ENCODE results near the gene SEMA4A. TPM values are rescaled to one million over a fixed set of nuclear protein-coding genes. Genes with fewer than 3 reads are reported as not detected.

SEMA4A gene
- total and polyA plus RNA-seq, 4 donors, result 22.7 to 54.9 (median 36.9) TPM

DNA sequence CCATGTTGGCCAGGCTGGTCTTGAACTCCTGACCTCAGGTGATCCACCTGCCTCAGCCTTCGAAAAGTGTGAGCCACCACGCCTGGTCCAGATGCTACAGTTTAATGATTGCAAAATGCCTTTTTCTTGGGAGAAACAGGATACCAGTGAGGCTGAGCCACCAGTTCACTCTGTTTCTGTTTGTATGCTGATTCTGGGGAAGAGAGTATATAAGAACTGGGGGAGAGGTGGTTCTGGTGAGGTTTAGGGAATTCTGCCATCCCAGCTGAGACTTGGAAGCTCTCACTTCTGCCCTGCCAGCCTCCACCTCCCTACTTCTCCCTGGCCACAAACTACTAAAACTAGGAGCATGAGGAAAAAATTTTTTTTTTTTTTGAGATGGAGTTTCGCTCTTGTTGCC lies 51.3 kb downstream of the SEMA4A start:
- Histone ChIP-seq H3K4me3 (no peak overlapping the region), H3K4me1 (ENCODE audit: control insufficient read depth in 5 of 5, insufficient read depth in 5 of 5, low read length in 5 of 5) (peaks cover 0 to 6% (median 0%) of the 10 kb centered on the region in 5 donors), H3K27me3 (ENCODE audit: control insufficient read depth in 3 of 3, insufficient read depth in 3 of 3, low read length in 2 of 3) (no peaks in the 10 kb centered on the region), H3K9ac (ENCODE audit: insufficient read depth in 1 of 2, low read length in 2 of 2) (no peak overlapping the region), H3K27ac (ENCODE audit: low read depth in 1 of 2, low read length in 1 of 2) (no peak overlapping the region), H3K36me3 (ENCODE audit: control insufficient read depth in 4 of 4, insufficient read depth in 4 of 4, low read length in 4 of 4) (peaks cover 2 to 30% (median 7%) of the 10 kb centered on the region in 4 donors), H3K9me3 (ENCODE audit: control insufficient read depth in 4 of 4, insufficient read depth in 3 of 4, low read length in 3 of 4) (no peaks in the 10 kb centered on the region)
- WGBS, 2 donors, result 86 to 90% methylated on average over 3 of the region's 3 CpGs
- DNase-seq (no peak), ATAC-seq (ENCODE audit: insufficient read depth, low FRiP score) (no peak)
- TF ChIP-seq, protein P1, sequence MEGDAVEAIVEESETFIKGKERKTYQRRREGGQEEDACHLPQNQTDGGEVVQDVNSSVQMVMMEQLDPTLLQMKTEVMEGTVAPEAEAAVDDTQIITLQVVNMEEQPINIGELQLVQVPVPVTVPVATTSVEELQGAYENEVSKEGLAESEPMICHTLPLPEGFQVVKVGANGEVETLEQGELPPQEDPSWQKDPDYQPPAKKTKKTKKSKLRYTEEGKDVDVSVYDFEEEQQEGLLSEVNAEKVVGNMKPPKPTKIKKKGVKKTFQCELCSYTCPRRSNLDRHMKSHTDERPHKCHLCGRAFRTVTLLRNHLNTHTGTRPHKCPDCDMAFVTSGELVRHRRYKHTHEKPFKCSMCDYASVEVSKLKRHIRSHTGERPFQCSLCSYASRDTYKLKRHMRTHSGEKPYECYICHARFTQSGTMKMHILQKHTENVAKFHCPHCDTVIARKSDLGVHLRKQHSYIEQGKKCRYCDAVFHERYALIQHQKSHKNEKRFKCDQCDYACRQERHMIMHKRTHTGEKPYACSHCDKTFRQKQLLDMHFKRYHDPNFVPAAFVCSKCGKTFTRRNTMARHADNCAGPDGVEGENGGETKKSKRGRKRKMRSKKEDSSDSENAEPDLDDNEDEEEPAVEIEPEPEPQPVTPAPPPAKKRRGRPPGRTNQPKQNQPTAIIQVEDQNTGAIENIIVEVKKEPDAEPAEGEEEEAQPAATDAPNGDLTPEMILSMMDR (IDR thresholded peaks at IDR 0.05; ENCODE audit: control extremely low read depth, extremely low read depth), result no peak

DNA sequence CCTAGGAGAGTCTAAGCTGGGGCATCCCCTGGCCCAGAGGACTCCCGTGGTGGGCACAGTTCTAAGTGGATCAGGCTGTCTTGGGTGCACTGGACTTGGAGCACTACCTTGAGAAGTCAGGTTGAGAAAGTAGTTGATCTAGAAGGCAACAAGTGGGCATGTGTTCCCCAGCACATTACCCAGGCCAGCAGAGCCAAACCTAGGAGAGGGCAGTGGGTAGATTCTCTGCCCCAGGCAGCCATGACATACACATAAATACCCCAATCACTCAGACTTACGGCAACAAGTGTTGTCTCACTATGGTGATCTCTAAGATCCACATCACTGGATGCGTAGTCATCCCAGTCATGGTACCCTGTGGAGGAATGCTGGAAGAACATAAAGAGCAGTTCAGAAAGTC lies 57.9 kb downstream of the SEMA4A start:
- TF ChIP-seq, protein P1 (IDR thresholded peaks at IDR 0.05; ENCODE audit: control extremely low read depth, extremely low read depth), result no peak
- Histone ChIP-seq H3K27me3 (ENCODE audit: control insufficient read depth in 3 of 3, insufficient read depth in 3 of 3, low read length in 2 of 3) (no peaks in the 10 kb centered on the region), H3K36me3 (ENCODE audit: control insufficient read depth in 4 of 4, insufficient read depth in 4 of 4, low read length in 4 of 4) (peaks cover 0 to 24% (median 17%) of the 10 kb centered on the region in 4 donors)

DNA sequence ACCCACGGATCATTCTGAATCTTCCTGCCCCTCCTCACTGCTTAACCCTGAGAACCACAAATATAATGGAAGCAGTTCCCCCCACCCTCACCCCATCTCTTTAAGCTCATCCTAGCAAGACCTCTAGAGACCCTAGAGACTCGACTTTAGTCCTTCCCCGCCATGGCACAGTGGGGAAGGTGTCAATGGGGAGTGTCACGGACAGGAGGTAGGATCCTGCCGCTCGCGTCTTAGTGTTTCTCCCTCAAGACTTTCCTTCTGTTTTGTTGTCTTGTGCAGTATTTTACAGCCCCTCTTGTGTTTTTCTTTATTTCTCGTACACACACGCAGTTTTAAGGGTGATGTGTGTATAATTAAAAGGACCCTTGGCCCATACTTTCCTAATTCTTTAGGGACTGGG lies 58.7 kb downstream of the SEMA4A start:
- peaks cover 0 to 19% (median 14%) of the 10 kb centered on the region in 4 donors for H3K36me3 ChIP-seq (ENCODE audit: control insufficient read depth in 4 of 4, insufficient read depth in 4 of 4, low read length in 4 of 4)
- peak overlapping the region; percentile 64 to 98 for H3K27ac ChIP-seq (ENCODE audit: low read depth in 1 of 2, low read length in 1 of 2)
- no peaks in the 10 kb centered on the region for H3K27me3 ChIP-seq (ENCODE audit: control insufficient read depth in 3 of 3, insufficient read depth in 3 of 3, low read length in 2 of 3)
- TF ChIP-seq, protein P1 (IDR thresholded peaks at IDR 0.05; ENCODE audit: control extremely low read depth, extremely low read depth), result no peak
- DNase-seq (no peak), ATAC-seq (ENCODE audit: insufficient read depth, low FRiP score) (no peak)
- WGBS, 2 donors, result 87 to 93% methylated on average over 9 of the region's 9 CpGs
- peaks cover 0 to 16% (median 3%) of the 10 kb centered on the region in 5 donors for H3K4me1 ChIP-seq (ENCODE audit: control insufficient read depth in 5 of 5, insufficient read depth in 5 of 5, low read length in 5 of 5)
- no peak overlapping the region for H3K4me3 ChIP-seq
- H3K9ac ChIP-seq (ENCODE audit: insufficient read depth in 1 of 2, low read length in 2 of 2), result peak overlapping the region; percentile 86 to 96
- no peaks in the 10 kb centered on the region for H3K9me3 ChIP-seq (ENCODE audit: control insufficient read depth in 4 of 4, insufficient read depth in 3 of 4, low read length in 3 of 4)

More for the DNA sequence above, 57.9 kb downstream of the SEMA4A start:
- no peak for ATAC-seq (ENCODE audit: insufficient read depth, low FRiP score)
- Histone ChIP-seq H3K4me1 (ENCODE audit: control insufficient read depth in 5 of 5, insufficient read depth in 5 of 5, low read length in 5 of 5) (peaks cover 0 to 16% (median 3%) of the 10 kb centered on the region in 5 donors), H3K4me3 (no peak overlapping the region), H3K9ac (ENCODE audit: insufficient read depth in 1 of 2, low read length in 2 of 2) (no peak overlapping the region), H3K27ac (ENCODE audit: low read depth in 1 of 2, low read length in 1 of 2) (no peak overlapping the region), H3K9me3 (ENCODE audit: control insufficient read depth in 4 of 4, insufficient read depth in 3 of 4, low read length in 3 of 4) (no peaks in the 10 kb centered on the region)
- 97 to 98% methylated on average over 3 of the region's 3 CpGs for WGBS, 2 donors
- no peak for DNase-seq

Data from lung (tissue), 12 donors.